NCI-H82 treated with DMSO at 0.1 percent for 48 hours (cell line): ENCODE measurements around the gene PLD2.

Source experiments
- DNase-seq: peaks from one replicate; lab custom pipeline; 2025; ENCODE audit not compliant: unreplicated experiment; lab: John Stamatoyannopoulos, UW

PLD2 gene

DNA sequence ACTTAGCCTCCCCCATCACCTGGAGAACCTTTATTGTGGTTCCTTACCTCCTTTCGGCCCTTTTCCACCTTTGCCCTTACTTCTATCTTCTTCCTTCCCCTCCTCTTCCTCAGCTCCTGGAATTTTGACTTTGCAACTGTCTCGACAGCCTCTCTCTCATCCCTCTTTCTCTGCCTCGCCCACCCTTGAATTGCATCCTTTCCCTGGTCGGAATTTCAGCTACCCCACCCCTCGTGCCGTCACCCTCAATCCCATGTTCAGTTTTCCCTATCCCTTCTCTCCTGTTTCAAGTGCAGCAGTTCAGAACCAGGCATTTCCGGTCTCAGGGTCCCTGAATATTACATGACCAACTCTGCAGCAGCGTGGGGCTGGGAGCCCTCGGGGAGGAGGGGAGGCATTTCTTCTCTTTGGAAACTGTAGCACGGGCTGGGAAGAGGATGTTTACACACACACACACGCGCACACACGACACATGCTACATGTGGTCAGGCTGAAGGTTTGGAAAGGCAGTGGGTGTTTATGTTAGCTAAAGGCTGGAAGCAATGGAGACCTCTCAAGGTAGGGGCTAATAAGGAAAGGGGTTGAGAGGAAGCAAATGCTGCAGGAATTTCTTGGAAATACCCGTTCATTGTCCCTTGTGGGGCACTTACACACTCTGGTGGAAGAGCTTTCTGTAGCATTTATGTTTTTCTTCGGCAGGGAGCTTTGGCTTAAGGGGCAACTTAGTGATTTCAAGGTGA, 27.2 kb downstream of the PLD2 start:
- peak; percentile 36 for DNase-seq

- no peak for DNase-seq
Observed at GRCh38 chr17:4834681-4835020, 27.7 kb downstream of the PLD2 start.

GRCh38 chr17:4836221-4836620, 29.3 kb downstream of the PLD2 start:
- DNase-seq: peak; percentile 89

DNA sequence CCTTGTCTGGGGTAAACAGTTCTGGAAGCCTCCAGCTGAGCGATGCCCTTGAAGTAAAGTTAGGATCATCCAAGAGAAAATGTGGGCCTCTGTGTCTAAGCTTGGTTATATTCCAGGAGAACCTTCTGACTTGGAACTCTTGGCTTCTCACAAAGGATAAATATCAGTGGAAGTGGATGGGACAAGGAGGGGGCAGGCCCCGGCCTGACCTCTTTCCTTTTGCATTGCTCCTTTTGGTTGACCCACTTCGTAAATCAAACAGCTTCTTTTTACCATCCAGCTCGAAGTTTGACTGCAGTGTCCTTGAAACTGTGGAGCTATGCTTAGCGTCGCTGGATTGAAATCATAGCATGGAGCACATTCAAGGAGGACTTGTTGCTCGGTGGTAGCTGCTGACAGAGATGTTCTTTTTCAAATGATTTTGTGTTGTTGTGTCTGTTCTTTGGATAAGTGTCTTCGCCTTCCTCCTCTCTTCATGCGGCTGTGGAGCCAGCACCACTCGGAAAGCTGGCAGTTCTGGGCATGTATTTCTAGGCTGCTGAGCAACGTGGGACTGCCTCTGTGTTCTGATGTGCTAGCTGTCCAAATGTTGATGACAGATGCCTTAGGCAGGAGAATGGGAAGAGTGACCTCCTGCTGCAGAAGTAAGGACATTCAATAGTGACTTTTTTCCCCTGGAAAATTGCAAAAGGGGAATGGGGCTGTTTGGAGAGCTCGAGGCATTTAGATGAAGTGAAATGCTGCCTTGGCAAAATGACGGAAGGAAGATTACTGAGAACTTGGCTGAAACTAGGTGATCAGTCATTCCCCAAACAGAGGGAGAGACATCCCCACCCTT, 30.7 kb downstream of the PLD2 start:
- DNase-seq: no peak

GRCh38 chr17:4838309-4838785, 31.4 kb downstream of the PLD2 start:
- DNase-seq: no peak

DNA sequence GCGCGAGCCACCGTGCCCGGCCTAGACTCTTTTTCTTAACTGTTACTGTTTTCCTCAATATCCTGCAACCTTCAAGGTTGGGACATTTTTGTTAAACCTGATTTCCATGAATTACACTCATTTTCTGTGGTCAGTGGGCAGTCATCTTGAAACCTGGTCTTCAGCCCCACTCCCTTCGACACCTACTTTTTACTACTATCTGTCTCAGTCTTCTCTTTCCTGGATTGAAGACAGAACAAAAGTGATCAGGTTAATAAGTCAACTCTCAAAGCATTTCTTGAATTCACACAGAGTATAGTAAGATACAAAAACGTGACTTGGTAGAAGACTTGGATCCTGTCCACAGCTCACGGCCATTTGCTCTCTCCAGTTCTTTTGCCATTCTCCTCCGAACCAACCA, 32.3 kb downstream of the PLD2 start:
- no peak for DNase-seq

GRCh38 chr17:4839965-4840892, 33.3 kb downstream of the PLD2 start:
- DNase-seq: no peak

DNA sequence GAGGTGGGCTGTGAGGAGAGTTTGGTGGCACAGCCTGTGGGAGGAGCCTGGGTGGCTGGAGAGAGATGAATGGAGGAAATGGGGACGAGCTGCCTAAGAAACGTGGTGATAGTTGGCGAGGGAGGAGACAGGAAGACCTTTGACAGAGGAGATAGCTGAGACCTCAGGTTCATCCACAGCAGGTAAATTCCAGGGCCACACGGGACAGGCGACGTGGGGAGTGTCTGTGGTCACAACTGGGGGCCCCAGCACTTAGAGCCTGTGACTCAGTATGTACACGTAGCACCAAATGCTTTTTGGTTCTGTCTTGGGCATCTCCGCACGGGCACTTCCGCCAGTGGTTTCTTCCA, 33.9 kb downstream of the PLD2 start:
- no peak for DNase-seq

- DNase-seq: no peak
Observed at GRCh38 chr17:4842376-4842775, 35.4 kb downstream of the PLD2 start.

GRCh38 chr17:4843321-4844000, 36.5 kb downstream of the PLD2 start:
- DNase-seq: no peak

GRCh38 chr17:4845118-4845517, 38.2 kb downstream of the PLD2 start:
- no peak for DNase-seq

- no peak for DNase-seq
Observed at GRCh38 chr17:4846635-4847390, 39.9 kb downstream of the PLD2 start.

DNA sequence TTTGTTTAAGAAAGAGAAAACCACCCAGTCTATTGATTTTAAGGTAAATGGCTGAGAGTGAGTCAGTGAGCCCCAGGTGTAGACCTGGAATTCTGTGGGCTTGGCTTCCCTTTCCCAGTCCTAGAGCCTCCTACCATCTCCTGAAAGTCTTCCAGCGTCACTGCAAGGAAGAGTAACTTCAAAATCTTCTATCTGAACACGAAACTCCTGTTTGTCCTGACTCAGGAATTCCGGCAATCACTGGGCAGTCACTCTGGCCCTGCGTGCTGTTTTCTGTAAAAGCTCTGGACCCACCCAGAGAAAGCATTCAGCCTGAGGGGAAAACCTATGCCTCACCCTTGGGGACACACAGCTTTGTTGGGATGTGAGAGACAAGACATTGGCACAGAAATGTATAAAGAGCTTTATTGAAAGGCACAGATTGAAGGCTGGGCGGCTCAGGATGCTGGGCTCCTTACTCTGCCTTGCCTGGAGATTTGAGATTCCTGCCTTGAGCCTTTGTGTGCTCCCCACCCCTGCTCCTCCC, 42.1 kb downstream of the PLD2 start:
- no peak for DNase-seq

DNA sequence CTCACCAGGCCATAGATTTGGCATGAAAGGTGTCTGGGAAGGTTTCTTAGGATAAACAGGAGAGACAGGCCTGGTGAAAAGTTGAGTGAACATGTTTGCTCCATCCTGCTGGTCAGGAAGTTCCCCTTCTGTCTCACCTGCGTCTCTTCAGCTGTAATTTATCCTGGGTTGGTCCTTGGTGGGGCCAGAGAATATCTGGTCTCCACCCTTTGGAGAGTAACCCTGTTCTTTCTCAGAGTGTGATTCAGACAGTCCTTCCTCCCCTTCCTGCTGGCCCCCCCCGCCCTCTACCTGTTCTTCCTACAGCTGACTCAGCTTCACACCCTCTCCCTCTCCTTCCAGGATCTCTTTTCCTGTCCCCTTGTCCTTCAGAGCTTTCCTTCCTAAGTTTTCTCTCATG, 43.3 kb downstream of the PLD2 start:
- DNase-seq: no peak

DNA sequence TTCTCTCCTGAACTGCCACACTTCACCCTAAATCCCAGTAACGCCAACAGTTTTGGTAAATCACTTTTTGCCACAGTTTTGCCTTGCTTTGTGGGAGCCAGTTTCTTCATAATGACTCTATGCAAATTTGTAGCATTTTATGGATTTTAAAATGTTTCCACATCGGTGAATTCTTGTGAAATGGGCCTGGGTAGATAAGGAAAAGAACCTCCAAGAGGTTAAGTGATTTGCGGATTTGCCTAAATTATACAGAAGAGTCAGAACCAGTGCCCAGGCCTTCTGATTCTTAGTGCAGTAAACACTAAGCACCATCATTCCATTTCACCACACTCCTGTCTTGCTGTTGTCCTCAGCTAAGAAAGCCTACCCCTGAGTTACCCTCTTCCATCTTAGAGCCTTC, 44.1 kb downstream of the PLD2 start:
- DNase-seq: no peak

- DNase-seq: no peak
Observed at GRCh38 chr17:4852567-4853207, 45.7 kb downstream of the PLD2 start.

DNA sequence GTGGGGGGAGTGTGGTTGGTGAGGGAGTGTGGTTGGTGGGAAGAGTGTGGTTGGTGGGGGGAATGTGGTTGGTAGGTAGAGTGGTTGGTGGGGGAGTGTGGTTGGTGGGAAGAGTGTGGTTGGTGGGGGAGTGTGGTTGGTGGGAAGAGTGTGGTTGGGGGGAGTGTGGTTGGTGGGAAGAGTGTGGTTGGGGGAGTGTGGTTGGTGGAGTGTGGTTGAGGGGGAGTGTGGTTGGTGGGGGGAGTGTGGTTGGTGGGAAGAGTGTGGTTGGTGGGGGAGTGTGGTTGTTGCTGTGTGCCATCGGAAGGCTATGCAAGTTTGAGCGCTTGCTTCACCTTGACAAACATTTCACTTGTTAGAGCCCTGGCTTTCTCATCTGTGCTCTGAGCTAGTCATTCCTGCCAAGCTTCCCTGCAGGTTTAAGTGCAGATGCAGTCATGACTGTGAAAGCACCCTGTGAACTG, 46.3 kb downstream of the PLD2 start:
- no peak for DNase-seq

DNA sequence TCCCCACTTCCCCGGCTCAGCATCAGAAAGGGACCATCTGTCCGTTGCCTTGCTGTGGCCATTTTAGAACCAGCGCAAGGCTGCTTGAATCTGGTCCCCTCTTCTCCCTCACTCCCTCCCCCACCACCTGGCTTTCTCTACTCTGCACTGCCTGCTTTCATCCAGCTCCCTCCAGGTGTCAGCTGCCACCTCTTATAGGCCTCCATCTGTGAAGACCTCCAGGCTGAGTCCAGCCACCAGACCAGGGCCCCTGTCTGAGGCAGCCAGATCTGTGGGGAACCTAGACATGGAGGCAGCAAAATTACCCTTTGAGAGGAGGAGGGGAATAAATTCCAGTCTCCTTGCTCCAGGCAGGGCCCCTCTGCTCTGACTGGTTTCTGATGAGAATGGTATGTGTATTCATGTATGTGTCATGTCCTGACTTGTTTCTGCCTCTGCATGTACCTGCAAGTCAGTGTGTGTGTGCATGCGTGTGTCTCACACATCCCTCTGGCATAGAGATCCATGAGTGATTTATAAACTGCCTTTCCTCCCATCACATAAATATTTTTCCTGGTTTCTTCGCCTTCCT, 47.2 kb downstream of the PLD2 start:
- DNase-seq: no peak
